Lung (tissue), 12 donors: ENCODE results near the gene TRIP11. TPM values are rescaled to one million over a fixed set of nuclear protein-coding genes. Genes with fewer than 3 reads are reported as not detected.

Experiments
- ATAC-seq: fragments of 200-7000 bp; cut with Tn5 transposase; one replicate; pipeline ENCODE4 v1.9.1; 2020; ENCODE audit warnings: moderate number of reproducible peaks; ENCODE audit not compliant: insufficient read depth, low FRiP score
- DNase-seq, 3 donors: peaks; one replicate each; pipeline ENCODE4 v3.0.0-alpha.2; 2013 to 2017
- H3K27ac ChIP-seq, 2 donors: one replicate each; pipeline ENCODE4 v1.5.1; 2013; ENCODE audit warnings: mild to moderate bottlenecking in 2 of 2, moderate library complexity in 2 of 2, control low read depth in 1 of 2, inconsistent platforms in 1 of 2, low read depth in 1 of 2, low read length in 1 of 2
- H3K27me3 ChIP-seq, 3 donors: one replicate each; pipeline ENCODE4 v1.5.1; 2013; ENCODE audit warnings: low read length in 2 of 3; ENCODE audit not compliant: control insufficient read depth in 3 of 3, insufficient read depth in 3 of 3
- H3K36me3 ChIP-seq, 4 donors: one replicate each; pipeline ENCODE4 v1.5.1; 2013; ENCODE audit warnings: low read length in 4 of 4, mild to moderate bottlenecking in 1 of 4, moderate library complexity in 1 of 4; ENCODE audit not compliant: control insufficient read depth in 4 of 4, insufficient read depth in 4 of 4
- H3K4me1 ChIP-seq, 5 donors: one replicate each; pipeline ENCODE4 v1.5.1; 2013; ENCODE audit warnings: low read length in 5 of 5, mild to moderate bottlenecking in 2 of 5, moderate library complexity in 1 of 5; ENCODE audit not compliant: control insufficient read depth in 5 of 5, insufficient read depth in 5 of 5
- H3K4me3 ChIP-seq: one replicate; pipeline ENCODE4 v1.5.1; 2013; ENCODE audit warnings: mild to moderate bottlenecking, control low read depth, moderate library complexity
- H3K9ac ChIP-seq, 2 donors: one replicate each; pipeline ENCODE4 v1.5.1; 2013; ENCODE audit warnings: low read length in 2 of 2, control low read depth in 1 of 2; ENCODE audit not compliant: insufficient read depth in 1 of 2
- H3K9me3 ChIP-seq, 4 donors: one replicate each; pipeline ENCODE4 v1.5.1; 2013; ENCODE audit warnings: low read length in 3 of 4, mild to moderate bottlenecking in 1 of 4, moderate library complexity in 1 of 4; ENCODE audit not compliant: control insufficient read depth in 4 of 4, insufficient read depth in 3 of 4
- CTCF ChIP-seq: IDR thresholded peaks from 2 replicates; pipeline ENCODE4 v1.5.1; 2012; ENCODE audit warnings: mild to moderate bottlenecking; ENCODE audit errors: control extremely low read depth, extremely low read depth
- WGBS, 2 donors: extraction: QIAGEN DNeasy Blood & Tissue Kit; methylation state at CpG; one replicate each; pipeline ENCODE4 v1.1.7; 2013; 5-methylcytosine and 5-hydroxymethylcytosine counted together
- polyA plus RNA-seq, 2 donors: library from polyadenylated mRNA; stranded (reverse); fragments of 200-250 nt; gene quantifications; one replicate each; pipeline ENCODE4 v1.2.1, GENCODE V29; 2013
- total RNA-seq, 2 donors: library from RNA; depleted of rRNA in 1 of 2; stranded (reverse); fragments of >200 nt in 1 of 2; gene quantifications; one replicate each; pipeline ENCODE4 v1.2.1, GENCODE V29; 2014 to 2021
- donor health status: control.
- donor health status: control.
- donor health status: Bipolar disorder and iron deficiency.
- donor health status: healthy.
- donor health status: DM: yes; HTN: yes; CAD: no.

The TRIP11 gene
- total and polyA plus RNA-seq, 4 donors, result 4.0 to 56.4 (median 27.3) TPM

- peaks cover 4 to 11% (median 8%) of the 10 kb centered on the region in 5 donors for H3K4me1 ChIP-seq
- H3K9ac ChIP-seq, result no peak overlapping the region
- no peak for DNase-seq
- no peak for TF ChIP-seq CTCF
- H3K4me3 ChIP-seq, result no peak overlapping the region
- no peak overlapping the region for H3K27ac ChIP-seq
- peaks cover 4 to 10% (median 7%) of the 10 kb centered on the region in 4 donors for H3K36me3 ChIP-seq
- no peaks in the 10 kb centered on the region for H3K9me3 ChIP-seq
- no peak for ATAC-seq
- H3K27me3 ChIP-seq, result no peaks in the 10 kb centered on the region
- 91 to 94% methylated on average over 1 of the region's 1 CpG for WGBS, 2 donors
These were observed 6.4 kb downstream of the TRIP11 start for GRCh38 chr14:92033433-92033832.

GRCh38 chr14:92026548-92027190 lies 13.2 kb downstream of the TRIP11 start:
- H3K36me3 ChIP-seq, result peaks cover under 1 to 8% (median 6%) of the 10 kb centered on the region in 4 donors
- WGBS, 2 donors, result 86 to 89% methylated on average over 21 of the region's 21 CpGs
- no peaks in the 10 kb centered on the region for H3K9me3 ChIP-seq
- ATAC-seq (no peak), DNase-seq (no peak)
- no peak overlapping the region for H3K4me3 ChIP-seq
- no peaks in the 10 kb centered on the region for H3K27me3 ChIP-seq
- TF ChIP-seq CTCF, result no peak
- no peak overlapping the region for H3K9ac ChIP-seq
- H3K27ac ChIP-seq, result no peak overlapping the region
- H3K4me1 ChIP-seq, result no peaks in the 10 kb centered on the region

GRCh38 chr14:92022036-92022435 lies 17.8 kb downstream of the TRIP11 start:
- no peak for TF ChIP-seq CTCF
- 58 to 69% methylated on average over 1 of the region's 1 CpG for WGBS, 2 donors
- Histone ChIP-seq H3K27ac (no peak overlapping the region), H3K9ac (no peak overlapping the region), H3K27me3 (no peaks in the 10 kb centered on the region), H3K4me3 (no peak overlapping the region), H3K9me3 (no peaks in the 10 kb centered on the region), H3K4me1 (no peaks in the 10 kb centered on the region), H3K36me3 (peaks cover 0 to 13% (median 8%) of the 10 kb centered on the region in 4 donors)
- no peak for DNase-seq
- no peak for ATAC-seq

GRCh38 chr14:92021523-92021922 lies 18.3 kb downstream of the TRIP11 start:
- no peaks in the 10 kb centered on the region for H3K27me3 ChIP-seq
- H3K27ac ChIP-seq, result no peak overlapping the region
- no peak overlapping the region for H3K4me3 ChIP-seq
- WGBS, 2 donors, result 96% methylated on average over 3 of the region's 3 CpGs
- no peak overlapping the region for H3K9ac ChIP-seq
- H3K9me3 ChIP-seq, result no peaks in the 10 kb centered on the region
- H3K36me3 ChIP-seq, result peaks cover 0 to 12% (median 9%) of the 10 kb centered on the region in 4 donors
- no peak for TF ChIP-seq CTCF
- ATAC-seq, result no peak
- no peak for DNase-seq
- H3K4me1 ChIP-seq, result no peaks in the 10 kb centered on the region
